ENCODE measurements around the gene ZAR1L.

DNA sequence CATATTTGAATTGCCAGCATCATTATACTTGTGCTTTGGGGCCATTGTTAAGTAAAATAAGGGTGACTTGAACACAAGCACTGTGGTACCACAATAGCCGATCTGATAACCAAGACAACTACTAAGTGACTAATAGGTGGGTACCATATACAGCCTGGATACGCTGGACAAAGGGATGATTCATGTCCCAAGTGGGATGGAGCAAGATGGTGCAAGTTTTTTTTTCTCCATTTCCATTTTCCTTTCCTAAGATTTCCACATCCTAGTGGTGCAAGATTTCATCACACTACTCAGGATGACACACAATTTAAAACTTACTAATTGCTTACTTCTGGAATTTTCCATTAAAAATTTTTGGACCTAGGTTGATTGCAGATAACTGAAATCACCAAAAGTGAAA, 15.3 kb upstream of the ZAR1L start:
- TF ChIP-seq CTCF (IDR thresholded peaks at IDR 0.05; ENCODE audit: low read depth, low read length, missing input control) = no peak
- TF ChIP-seq SP1 (IDR thresholded peaks at IDR 0.05) = no peak
- TF ChIP-seq RAD21 (IDR thresholded peaks at IDR 0.05) = no peak
- no peak for TF ChIP-seq MAX (IDR thresholded peaks at IDR 0.05)
- TF ChIP-seq TAF1 (conservative IDR thresholded peaks at IDR 0.05) = no peak
- TF ChIP-seq YY1 (IDR thresholded peaks at IDR 0.05) = no peak
- TF ChIP-seq FOXA2 (IDR thresholded peaks at IDR 0.05) = no peak
- TF ChIP-seq ZBTB33 (IDR thresholded peaks at IDR 0.05) = no peak
- no peak for TF ChIP-seq REST (IDR thresholded peaks at IDR 0.05)
- no peak for TF ChIP-seq GABPA (IDR thresholded peaks at IDR 0.05 in 1 of 2, conservative IDR thresholded peaks at IDR 0.05 in 1 of 2)
- TF ChIP-seq JUND (IDR thresholded peaks at IDR 0.05) = no peak
- TF ChIP-seq RXRA (IDR thresholded peaks at IDR 0.05) = no peak
- TF ChIP-seq EGR1 (IDR thresholded peaks at IDR 0.05; ENCODE audit: low read depth in 2 of 2) = no peak
